ENCODE results near the gene RBMS1.

DNA sequence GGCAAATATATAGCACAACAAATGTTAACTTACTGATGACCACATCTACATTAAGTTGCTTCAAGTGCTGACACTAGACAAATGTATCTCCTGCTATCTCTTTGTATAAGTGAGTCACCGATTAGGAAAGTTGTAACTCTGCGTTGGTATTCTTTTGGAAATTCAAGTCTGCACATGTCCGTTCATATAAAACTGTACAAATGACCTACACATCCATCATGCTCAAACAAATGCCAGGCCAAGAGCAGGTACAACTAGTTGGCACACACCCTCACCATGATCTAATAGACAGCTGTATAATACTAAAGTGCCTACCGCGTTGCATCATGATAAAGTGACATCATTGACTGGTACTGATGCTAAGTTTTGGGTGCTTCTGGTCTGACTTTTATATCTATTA, 141.1 kb downstream of the RBMS1 start:
- no peak for TF ChIP-seq POLR2A (IDR thresholded peaks at IDR 0.05)
- TF ChIP-seq, protein P1, sequence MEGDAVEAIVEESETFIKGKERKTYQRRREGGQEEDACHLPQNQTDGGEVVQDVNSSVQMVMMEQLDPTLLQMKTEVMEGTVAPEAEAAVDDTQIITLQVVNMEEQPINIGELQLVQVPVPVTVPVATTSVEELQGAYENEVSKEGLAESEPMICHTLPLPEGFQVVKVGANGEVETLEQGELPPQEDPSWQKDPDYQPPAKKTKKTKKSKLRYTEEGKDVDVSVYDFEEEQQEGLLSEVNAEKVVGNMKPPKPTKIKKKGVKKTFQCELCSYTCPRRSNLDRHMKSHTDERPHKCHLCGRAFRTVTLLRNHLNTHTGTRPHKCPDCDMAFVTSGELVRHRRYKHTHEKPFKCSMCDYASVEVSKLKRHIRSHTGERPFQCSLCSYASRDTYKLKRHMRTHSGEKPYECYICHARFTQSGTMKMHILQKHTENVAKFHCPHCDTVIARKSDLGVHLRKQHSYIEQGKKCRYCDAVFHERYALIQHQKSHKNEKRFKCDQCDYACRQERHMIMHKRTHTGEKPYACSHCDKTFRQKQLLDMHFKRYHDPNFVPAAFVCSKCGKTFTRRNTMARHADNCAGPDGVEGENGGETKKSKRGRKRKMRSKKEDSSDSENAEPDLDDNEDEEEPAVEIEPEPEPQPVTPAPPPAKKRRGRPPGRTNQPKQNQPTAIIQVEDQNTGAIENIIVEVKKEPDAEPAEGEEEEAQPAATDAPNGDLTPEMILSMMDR (IDR thresholded peaks at IDR 0.05): no peak
